Mucosa of rectum (tissue), 2 donors: Measurements from ENCODE around the gene CFAP97D2.
"Not testable (repeated sequence)": the region's sequence is repeated elsewhere in the genome, so short reads cannot be mapped to it uniquely, and the experiment has no call there.

ENCODE experiments used
- H3K27ac ChIP-seq, 2 donors: one replicate each; pipeline ENCODE4 v1.7.0; 2013; ENCODE audit warnings: inconsistent platforms in 2 of 2, low read depth in 2 of 2, low read length in 2 of 2
- H3K27me3 ChIP-seq, 2 donors: one replicate each; pipeline ENCODE4 v1.7.0; 2013; ENCODE audit warnings: low read length in 2 of 2; ENCODE audit not compliant: control insufficient read depth in 2 of 2, insufficient read depth in 2 of 2
- H3K36me3 ChIP-seq, 2 donors: one replicate each; pipeline ENCODE4 v1.7.0; 2013; ENCODE audit warnings: low read length in 2 of 2; ENCODE audit not compliant: control insufficient read depth in 2 of 2, insufficient read depth in 2 of 2
- H3K4me1 ChIP-seq, 2 donors: one replicate each; pipeline ENCODE4 v1.7.0; 2013; ENCODE audit warnings: low read length in 2 of 2, mild to moderate bottlenecking in 1 of 2; ENCODE audit not compliant: control insufficient read depth in 2 of 2, insufficient read depth in 2 of 2
- H3K4me3 ChIP-seq, 2 donors: one replicate each; pipeline ENCODE4 v1.7.0; 2013; ENCODE audit warnings: low read length in 2 of 2
- H3K9ac ChIP-seq, 2 donors: one replicate each; pipeline ENCODE4 v1.7.0; 2013; ENCODE audit warnings: low read length in 2 of 2, low read depth in 1 of 2, mild to moderate bottlenecking in 1 of 2
- H3K9me3 ChIP-seq, 2 donors: one replicate each; pipeline ENCODE4 v1.7.0; 2013; ENCODE audit warnings: low read length in 2 of 2; ENCODE audit not compliant: control insufficient read depth in 2 of 2
- donor health status: healthy.
- donor health status: Normal muscosa, but diverticular disease.

CFAP97D2 gene

GRCh38 chr13:114248011-114248410, 69.0 kb downstream of the CFAP97D2 start:
- no peak overlapping the region for H3K27ac ChIP-seq
- no peak overlapping the region for H3K4me3 ChIP-seq
- H3K9me3 ChIP-seq: no peaks in the 10 kb centered on the region
- H3K36me3 ChIP-seq: peaks cover 56 to 83% of the 10 kb centered on the region in 2 donors
- H3K9ac ChIP-seq: no peak overlapping the region
- no peaks in the 10 kb centered on the region for H3K27me3 ChIP-seq
- no peaks in the 10 kb centered on the region for H3K4me1 ChIP-seq

- peaks cover 53 to 76% of the 10 kb centered on the region in 2 donors for H3K36me3 ChIP-seq
- no peaks in the 10 kb centered on the region for H3K4me1 ChIP-seq
- peak overlapping the region in 1 of 2 donors; percentile 46 for H3K27ac ChIP-seq
- H3K9me3 ChIP-seq: no peaks in the 10 kb centered on the region
- H3K9ac ChIP-seq: no peak overlapping the region
- H3K4me3 ChIP-seq: no peak overlapping the region
- H3K27me3 ChIP-seq: no peaks in the 10 kb centered on the region
Measured at GRCh38 chr13:114249077-114249476, 70.0 kb downstream of the CFAP97D2 start.

GRCh38 chr13:114251639-114252440, 72.8 kb downstream of the CFAP97D2 start:
- not testable (repeated sequence) for H3K9ac ChIP-seq, H3K9me3 ChIP-seq, H3K4me3 ChIP-seq, H3K27ac ChIP-seq, H3K4me1 ChIP-seq, H3K27me3 ChIP-seq
- H3K36me3 ChIP-seq: peaks cover 44 to 72% of the 10 kb centered on the region in 2 donors

- no peaks in the 10 kb centered on the region for H3K9me3 ChIP-seq
- no peak overlapping the region for H3K27ac ChIP-seq
Measured at GRCh38 chr13:114256547-114256946, 77.5 kb downstream of the CFAP97D2 start.

GRCh38 chr13:114257014-114257413, 78.0 kb downstream of the CFAP97D2 start:
- Histone ChIP-seq H3K9me3 (no peaks in the 10 kb centered on the region), H3K4me1 (peaks cover 4 to 30% of the 10 kb centered on the region in 2 donors), H3K27me3 (no peaks in the 10 kb centered on the region), H3K9ac (no peak overlapping the region), H3K27ac (no peak overlapping the region), H3K4me3 (no peak overlapping the region), H3K36me3 (peaks cover 45 to 67% of the 10 kb centered on the region in 2 donors)

More at GRCh38 chr13:114256547-114256946, 77.5 kb downstream of the CFAP97D2 start:
- Histone ChIP-seq H3K27me3 (no peaks in the 10 kb centered on the region), H3K4me1 (peaks cover 3 to 26% of the 10 kb centered on the region in 2 donors), H3K4me3 (no peak overlapping the region), H3K36me3 (peaks cover 49 to 69% of the 10 kb centered on the region in 2 donors), H3K9ac (no peak overlapping the region)

- Histone ChIP-seq H3K27ac (no peak overlapping the region), H3K36me3 (peaks cover 52 to 72% of the 10 kb centered on the region in 2 donors)
Measured at GRCh38 chr13:114258589-114258988, 79.5 kb downstream of the CFAP97D2 start.

GRCh38 chr13:114259374-114259773, 80.3 kb downstream of the CFAP97D2 start:
- H3K27me3 ChIP-seq: no peaks in the 10 kb centered on the region
- no peak overlapping the region for H3K9ac ChIP-seq
- peaks cover 53 to 70% of the 10 kb centered on the region in 2 donors for H3K36me3 ChIP-seq
- peak overlapping the region in 1 of 2 donors; percentile 8 for H3K27ac ChIP-seq
- H3K4me3 ChIP-seq: no peak overlapping the region
- no peaks in the 10 kb centered on the region for H3K9me3 ChIP-seq
- peaks cover 4 to 30% of the 10 kb centered on the region in 2 donors for H3K4me1 ChIP-seq

More at GRCh38 chr13:114258589-114258988, 79.5 kb downstream of the CFAP97D2 start:
- Histone ChIP-seq H3K9me3 (no peaks in the 10 kb centered on the region), H3K4me3 (no peak overlapping the region), H3K27me3 (no peaks in the 10 kb centered on the region), H3K9ac (no peak overlapping the region), H3K4me1 (peaks cover 4 to 30% of the 10 kb centered on the region in 2 donors)

GRCh38 chr13:114259974-114260373, 80.9 kb downstream of the CFAP97D2 start:
- H3K4me3 ChIP-seq: no peak overlapping the region
- H3K27me3 ChIP-seq: no peaks in the 10 kb centered on the region
- peaks cover 51 to 68% of the 10 kb centered on the region in 2 donors for H3K36me3 ChIP-seq
- H3K27ac ChIP-seq: peak overlapping the region; percentile 8 to 13
- no peak overlapping the region for H3K9ac ChIP-seq
- H3K4me1 ChIP-seq: peaks cover 4 to 30% of the 10 kb centered on the region in 2 donors
- H3K9me3 ChIP-seq: no peaks in the 10 kb centered on the region

- peaks cover 4 to 30% of the 10 kb centered on the region in 2 donors for H3K4me1 ChIP-seq
- no peaks in the 10 kb centered on the region for H3K9me3 ChIP-seq
- H3K27me3 ChIP-seq: no peaks in the 10 kb centered on the region
- H3K27ac ChIP-seq: peak overlapping the region in 1 of 2 donors; percentile 25
- H3K9ac ChIP-seq: no peak overlapping the region
- no peak overlapping the region for H3K4me3 ChIP-seq
- H3K36me3 ChIP-seq: peaks cover 52 to 68% of the 10 kb centered on the region in 2 donors
Measured at GRCh38 chr13:114260814-114261213, 81.8 kb downstream of the CFAP97D2 start.

GRCh38 chr13:114261328-114261965, 82.4 kb downstream of the CFAP97D2 start:
- peak overlapping the region in 1 of 2 donors; percentile 25 for H3K27ac ChIP-seq
- no peak overlapping the region for H3K9ac ChIP-seq
- peaks cover 56 to 72% of the 10 kb centered on the region in 2 donors for H3K36me3 ChIP-seq
- H3K9me3 ChIP-seq: no peaks in the 10 kb centered on the region
- peaks cover 4 to 30% of the 10 kb centered on the region in 2 donors for H3K4me1 ChIP-seq
- no peak overlapping the region for H3K4me3 ChIP-seq
- no peaks in the 10 kb centered on the region for H3K27me3 ChIP-seq
